Stimulated activated CD4-positive, alpha-beta T cell treated with anti-CD3 and anti-CD28 coated beads, TNF-alpha, amount 100 ng/mL, for 1 hour (primary cell): Measurements from ENCODE around the gene IL2RA.
"Not testable (repeated sequence)": the region's sequence is repeated elsewhere in the genome, so short reads cannot be mapped to it uniquely, and the experiment has no call there.

Experiments
- DNase-seq, 3 donors: peaks; one replicate each; pipeline ENCODE4 v3.0.0-alpha.2; 2020; ENCODE audit warnings: low read depth in 3 of 3, low spot score in 1 of 3

Gene IL2RA

GRCh38 chr10:6017781-6018354 lies 44.3 kb downstream of the IL2RA start:
- no peak for DNase-seq

- peak in 2 of 3 donors; percentile 23 to 29 for DNase-seq
These were observed 47.9 kb downstream of the IL2RA start for GRCh38 chr10:6014241-6014761.

GRCh38 chr10:6013413-6014192 lies 48.6 kb downstream of the IL2RA start:
- no peak for DNase-seq

GRCh38 chr10:6012121-6012905 lies 49.9 kb downstream of the IL2RA start:
- no peak for DNase-seq

- no peak for DNase-seq
These were observed 50.6 kb downstream of the IL2RA start for GRCh38 chr10:6011558-6011957.

- no peak for DNase-seq
These were observed 51.6 kb downstream of the IL2RA start for GRCh38 chr10:6010569-6010968.

- no peak for DNase-seq
These were observed 52.2 kb downstream of the IL2RA start for GRCh38 chr10:6009961-6010360.

- no peak for DNase-seq
These were observed 53.0 kb downstream of the IL2RA start for GRCh38 chr10:6009150-6009549.

- DNase-seq, result no peak
These were observed 53.5 kb downstream of the IL2RA start for GRCh38 chr10:6008497-6009142.

- DNase-seq, result no peak
These were observed 55.2 kb downstream of the IL2RA start for GRCh38 chr10:6006991-6007390.

GRCh38 chr10:6006546-6006945 lies 55.6 kb downstream of the IL2RA start:
- no peak for DNase-seq

- no peak for DNase-seq
These were observed 56.2 kb downstream of the IL2RA start for GRCh38 chr10:6005856-6006395.

GRCh38 chr10:6005161-6005804 lies 56.9 kb downstream of the IL2RA start:
- not testable (repeated sequence) for DNase-seq

GRCh38 chr10:6002809-6003510 lies 59.2 kb downstream of the IL2RA start:
- no peak for DNase-seq

- DNase-seq, result no peak
These were observed 62.6 kb downstream of the IL2RA start for GRCh38 chr10:5999440-6000165.

GRCh38 chr10:5996696-5997095 lies 65.5 kb downstream of the IL2RA start:
- no peak for DNase-seq

- DNase-seq, result no peak
These were observed 69.8 kb downstream of the IL2RA start for GRCh38 chr10:5992398-5992797.

- DNase-seq, result no peak
These were observed 70.5 kb downstream of the IL2RA start for GRCh38 chr10:5991708-5992107.

GRCh38 chr10:5989756-5990155 lies 72.4 kb downstream of the IL2RA start:
- no peak for DNase-seq
